Tibial nerve (tissue), 4 donors: ENCODE results near the gene AMACR.

Experiments used
- CTCF ChIP-seq, 5 experiments: fragments of 200-600 bp in 3 of 5; fragments of 450-650 bp in 2 of 5; sonication (generic) in 3 of 5; IDR thresholded peaks; one replicate each; pipeline ENCODE4 v1.5.1; 2016 to 2019; ENCODE audit warnings: antibody characterized with exemption in 5 of 5, mild to moderate bottlenecking in 3 of 5, moderate library complexity in 2 of 5
- EP300 ChIP-seq, 2 donors: sonication (generic); formaldehyde crosslinking; IDR thresholded peaks; one replicate each; pipeline ENCODE4 v1.6.1; 2017; ENCODE audit warnings: antibody characterized with exemption in 2 of 2, mild to moderate bottlenecking in 1 of 2
- POLR2A ChIP-seq, 2 donors: fragments of 450-650 bp; IDR thresholded peaks; one replicate each; pipeline ENCODE4 v1.6.1; 2017; ENCODE audit warnings: antibody characterized with exemption in 2 of 2, mild to moderate bottlenecking in 2 of 2, moderate library complexity in 2 of 2

- TF ChIP-seq CTCF (IDR thresholded peaks at IDR 0.05): no peak
- no peak for TF ChIP-seq EP300 (IDR thresholded peaks at IDR 0.05)
- TF ChIP-seq POLR2A (IDR thresholded peaks at IDR 0.05): no peak
These were observed 952 bp upstream of the AMACR start for GRCh38 chr5:34008802-34009201.
